Measurements from ENCODE around the gene ATF5. TPM values are rescaled to one million over a fixed set of nuclear protein-coding genes. Genes with fewer than 3 reads are reported as not detected.

The ATF5 gene
- total and polyA plus RNA-seq, 7 experiments from 2014 or later, result 1.6 to 16.1 (median 7.1) TPM

DNA sequence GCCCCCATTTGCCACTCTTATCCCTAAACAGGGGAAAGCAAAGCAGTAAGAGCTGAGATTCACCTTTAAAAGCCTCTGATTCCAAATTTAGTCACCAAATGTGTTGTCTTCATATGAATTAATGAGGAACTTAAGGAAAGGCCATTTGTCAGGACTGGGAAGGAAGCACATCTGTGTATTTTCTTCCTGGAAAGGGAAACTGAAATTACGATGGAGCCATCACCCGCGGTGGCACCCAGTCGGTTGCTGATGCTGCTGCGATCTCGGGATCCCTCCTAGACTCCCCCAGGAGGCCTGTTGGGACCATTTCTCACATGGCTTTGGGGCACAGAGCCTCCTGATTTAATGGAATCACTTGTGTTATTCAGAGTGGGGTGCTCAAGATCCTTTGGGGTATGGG is 24.9 kb upstream of the ATF5 start:
- CTCF ChIA-PET, result no interaction called here
- Histone ChIP-seq H3K9me3 (ENCODE audit: control insufficient read depth in 2 of 3, low read length in 3 of 3) (no peaks in the 10 kb centered on the region), H3K27me3 (ENCODE audit: control insufficient read depth in 2 of 2, insufficient read depth in 2 of 2, low read length in 2 of 2) (no peaks in the 10 kb centered on the region), H3K27ac (ENCODE audit: low read depth, low read length) (no peak overlapping the region), H3K4me1 (ENCODE audit: control insufficient read depth in 2 of 2, insufficient read depth in 2 of 2, low read length in 2 of 2) (no peaks in the 10 kb centered on the region), H3K36me3 (ENCODE audit: control insufficient read depth in 2 of 3, insufficient read depth in 3 of 3, low read length in 3 of 3) (peaks cover 0 to 23% (median 0%) of the 10 kb centered on the region in 3 experiments), H3K4me3 (ENCODE audit: low read length) (no peak overlapping the region)
- H3K9me3 Mint-ChIP-seq, result no peaks in the 10 kb centered on the region
- no peak for ATAC-seq
- intact Hi-C loops (cut with micrococcal nuclease), result no loop called here
- H3K27me3 Mint-ChIP-seq, result no peaks in the 10 kb centered on the region
- peaks cover 0 to 35% (median 5%) of the 10 kb centered on the region in 7 donors for H3K4me1 Mint-ChIP-seq
- H3K4me3 Mint-ChIP-seq, result no peak overlapping the region
- POLR2A ChIA-PET, result interaction anchor here (1.4 kb wide), 1 partner anchor 25 kb away, joined by 3 read pairs; the partner anchor contains the start of genes ATF5 and NUP62
- DNase-seq, result no peak
- peaks cover 0 to 18% (median 3%) of the 10 kb centered on the region in 5 donors for H3K36me3 Mint-ChIP-seq
- H3K27ac Mint-ChIP-seq, result peak overlapping the region in 1 of 9 donors; percentile 55

- POLR2A ChIA-PET, result no interaction called here
- CTCF ChIA-PET, result no interaction called here
- no peak for DNase-seq
- H3K9me3 ChIP-seq (ENCODE audit: control insufficient read depth in 2 of 3, low read length in 3 of 3), result no peaks in the 10 kb centered on the region
- intact Hi-C loops (cut with micrococcal nuclease), result no loop called here
- peaks cover 0 to 38% (median 0%) of the 10 kb centered on the region in 3 experiments for H3K36me3 ChIP-seq (ENCODE audit: control insufficient read depth in 2 of 3, insufficient read depth in 3 of 3, low read length in 3 of 3)
- Mint-ChIP-seq H3K27me3 (no peaks in the 10 kb centered on the region), H3K4me3 (no peak overlapping the region), H3K36me3 (peaks cover 0 to 22% (median 3%) of the 10 kb centered on the region in 5 donors), H3K4me1 (peaks cover 11 to 48% (median 17%) of the 10 kb centered on the region in 7 donors), H3K27ac (peak overlapping the region in 4 of 9 donors; percentile 6 to 62 (median 18)), H3K9me3 (no peaks in the 10 kb centered on the region)
- H3K27me3 ChIP-seq (ENCODE audit: control insufficient read depth in 2 of 2, insufficient read depth in 2 of 2, low read length in 2 of 2), result no peaks in the 10 kb centered on the region
- H3K4me3 ChIP-seq (ENCODE audit: low read length), result no peak overlapping the region
- no peaks in the 10 kb centered on the region for H3K4me1 ChIP-seq (ENCODE audit: control insufficient read depth in 2 of 2, insufficient read depth in 2 of 2, low read length in 2 of 2)
- no peak overlapping the region for H3K27ac ChIP-seq (ENCODE audit: low read depth, low read length)
- no peak for ATAC-seq
Measured at GRCh38 chr19:49906879-49907564, 22.0 kb upstream of the ATF5 start.

- Histone ChIP-seq H3K36me3 (ENCODE audit: control insufficient read depth in 2 of 3, insufficient read depth in 3 of 3, low read length in 3 of 3) (peaks cover 0 to 43% (median 0%) of the 10 kb centered on the region in 3 experiments), H3K27ac (ENCODE audit: low read depth, low read length) (no peak overlapping the region), H3K4me3 (ENCODE audit: low read length) (no peak overlapping the region), H3K4me1 (ENCODE audit: control insufficient read depth in 2 of 2, insufficient read depth in 2 of 2, low read length in 2 of 2) (no peaks in the 10 kb centered on the region), H3K27me3 (ENCODE audit: control insufficient read depth in 2 of 2, insufficient read depth in 2 of 2, low read length in 2 of 2) (no peaks in the 10 kb centered on the region), H3K9me3 (ENCODE audit: control insufficient read depth in 2 of 3, low read length in 3 of 3) (no peaks in the 10 kb centered on the region)
- no peak overlapping the region for H3K27ac Mint-ChIP-seq
- POLR2A ChIA-PET, result interaction anchor here (0.8 kb wide), 1 partner anchor 22 kb away, joined by 3 read pairs; no protein-coding TSS in a partner anchor
- DNase-seq (no peak), ATAC-seq (no peak)
- H3K4me1 Mint-ChIP-seq, result peaks cover 16 to 54% (median 18%) of the 10 kb centered on the region in 7 donors
- H3K9me3 Mint-ChIP-seq, result no peaks in the 10 kb centered on the region
- peaks cover 0 to 22% (median 4%) of the 10 kb centered on the region in 5 donors for H3K36me3 Mint-ChIP-seq
- CTCF ChIA-PET, result interaction anchor here (0.5 kb wide), 1 partner anchor 1485 kb away, joined by 6 read pairs; no protein-coding TSS in a partner anchor
- no peak overlapping the region for H3K4me3 Mint-ChIP-seq
- H3K27me3 Mint-ChIP-seq, result no peaks in the 10 kb centered on the region
- intact Hi-C loops (cut with micrococcal nuclease), result no loop called here
Measured at GRCh38 chr19:49907745-49908446, 21.1 kb upstream of the ATF5 start.

- H3K4me3 ChIP-seq (ENCODE audit: low read length), result no peak overlapping the region
- no peaks in the 10 kb centered on the region for H3K4me1 ChIP-seq (ENCODE audit: control insufficient read depth in 2 of 2, insufficient read depth in 2 of 2, low read length in 2 of 2)
- ChIA-PET POLR2A (interaction anchor here (0.8 kb wide), 1 partner anchor 21 kb away, joined by 3 read pairs; no protein-coding TSS in a partner anchor), CTCF (interaction anchor here (0.5 kb wide), 1 partner anchor 1486 kb away, joined by 6 read pairs; no protein-coding TSS in a partner anchor)
- H3K4me3 Mint-ChIP-seq, result no peak overlapping the region
- H3K9me3 Mint-ChIP-seq, result no peaks in the 10 kb centered on the region
- H3K27ac Mint-ChIP-seq, result no peak overlapping the region
- no peaks in the 10 kb centered on the region for H3K27me3 Mint-ChIP-seq
- peaks cover 0 to 29% (median 10%) of the 10 kb centered on the region in 5 donors for H3K36me3 Mint-ChIP-seq
- intact Hi-C loops (cut with micrococcal nuclease), result no loop called here
- H3K27me3 ChIP-seq (ENCODE audit: control insufficient read depth in 2 of 2, insufficient read depth in 2 of 2, low read length in 2 of 2), result no peaks in the 10 kb centered on the region
- peaks cover 17 to 60% (median 25%) of the 10 kb centered on the region in 7 donors for H3K4me1 Mint-ChIP-seq
- DNase-seq (no peak), ATAC-seq (no peak)
- no peaks in the 10 kb centered on the region for H3K9me3 ChIP-seq (ENCODE audit: control insufficient read depth in 2 of 3, low read length in 3 of 3)
- peaks cover 0 to 52% (median 0%) of the 10 kb centered on the region in 3 experiments for H3K36me3 ChIP-seq (ENCODE audit: control insufficient read depth in 2 of 3, insufficient read depth in 3 of 3, low read length in 3 of 3)
- H3K27ac ChIP-seq (ENCODE audit: low read depth, low read length), result no peak overlapping the region
Measured at GRCh38 chr19:49908480-49909420, 20.3 kb upstream of the ATF5 start.

GRCh38 chr19:49910179-49910578 is 18.8 kb upstream of the ATF5 start:
- peaks cover 0 to 61% (median 0%) of the 10 kb centered on the region in 3 experiments for H3K36me3 ChIP-seq (ENCODE audit: control insufficient read depth in 2 of 3, insufficient read depth in 3 of 3, low read length in 3 of 3)
- H3K27ac Mint-ChIP-seq, result peak overlapping the region in 1 of 9 donors; percentile 48
- H3K4me1 Mint-ChIP-seq, result peaks cover 17 to 60% (median 25%) of the 10 kb centered on the region in 7 donors
- POLR2A ChIA-PET, result interaction anchor here (0.6 kb wide), 1 partner anchor 60 kb away, joined by 3 read pairs; no protein-coding TSS in a partner anchor
- no peaks in the 10 kb centered on the region for H3K9me3 Mint-ChIP-seq
- H3K4me3 Mint-ChIP-seq, result no peak overlapping the region
- no peak overlapping the region for H3K4me3 ChIP-seq (ENCODE audit: low read length)
- H3K9me3 ChIP-seq (ENCODE audit: control insufficient read depth in 2 of 3, low read length in 3 of 3), result no peaks in the 10 kb centered on the region
- DNase-seq (no peak), ATAC-seq (no peak)
- H3K27me3 Mint-ChIP-seq, result no peaks in the 10 kb centered on the region
- intact Hi-C loops (cut with micrococcal nuclease), result loop anchor here in 1 of 2 donors (2.0 kb wide), 1 partner anchor 13 kb away; the partner anchor contains the start of gene IL4I1
- CTCF ChIA-PET, result no interaction called here
- H3K36me3 Mint-ChIP-seq, result peaks cover 0 to 36% (median 16%) of the 10 kb centered on the region in 5 donors
- no peaks in the 10 kb centered on the region for H3K27me3 ChIP-seq (ENCODE audit: control insufficient read depth in 2 of 2, insufficient read depth in 2 of 2, low read length in 2 of 2)
- H3K27ac ChIP-seq (ENCODE audit: low read depth, low read length), result no peak overlapping the region
- H3K4me1 ChIP-seq (ENCODE audit: control insufficient read depth in 2 of 2, insufficient read depth in 2 of 2, low read length in 2 of 2), result no peaks in the 10 kb centered on the region

All from naive thymus-derived CD4-positive, alpha-beta T cell (primary cell).